Ovary (tissue), 9 donors: ENCODE data around the gene ROPN1L. TPM values are rescaled to one million over a fixed set of nuclear protein-coding genes. Genes with fewer than 3 reads are reported as not detected.

Experiments used
- DNase-seq, 5 donors: peaks; one replicate each; pipeline ENCODE4 v3.0.0-alpha.2; 2019 to 2020
- H3K27ac ChIP-seq, 2 donors: fragments of 200-600 bp; one replicate each; pipeline versions ENCODE4 v1.5.1 to v1.8.0; 2019 to 2022
- H3K27me3 ChIP-seq: fragments of 200-600 bp; one replicate; pipeline ENCODE4 v1.8.0; 2022
- H3K36me3 ChIP-seq: fragments of 200-600 bp; sonication (generic); one replicate; pipeline ENCODE4 v1.5.1; 2019
- H3K4me1 ChIP-seq: one replicate; pipeline ENCODE4 v1.8.1; 2013; ENCODE audit warnings: mild to moderate bottlenecking, moderate library complexity; ENCODE audit not compliant: insufficient read depth
- H3K4me3 ChIP-seq: fragments of 200-600 bp; sonication (generic); one replicate; pipeline ENCODE4 v1.5.1; 2017
- H3K9me3 ChIP-seq, 2 donors: fragments of 200-600 bp in 1 of 2; sonication (generic) in 1 of 2; one replicate each; pipeline versions ENCODE4 v1.5.1 to v1.8.1; 2013 to 2019; ENCODE audit warnings: mild to moderate bottlenecking in 1 of 2, moderate library complexity in 1 of 2
- CTCF ChIP-seq, 3 donors: fragments of 450-650 bp in 2 of 3; fragments of 200-600 bp in 1 of 3; IDR thresholded peaks; one replicate each; pipeline versions ENCODE4 v1.5.1 to v1.8.0; 2016 to 2022; ENCODE audit warnings: antibody characterized with exemption in 3 of 3, mild to moderate bottlenecking in 1 of 3
- EP300 ChIP-seq: sonication (generic); formaldehyde crosslinking; IDR thresholded peaks from one replicate; pipeline ENCODE4 v1.6.1; 2017; ENCODE audit warnings: antibody characterized with exemption
- POLR2A ChIP-seq: fragments of 450-650 bp; IDR thresholded peaks from one replicate; pipeline ENCODE4 v1.6.1; 2017; ENCODE audit warnings: antibody characterized with exemption, mild to moderate bottlenecking, moderate library complexity
- WGBS, 3 donors: extraction: QIAGEN DNeasy Blood & Tissue Kit in 1 of 3; methylation state at CpG; one replicate each; pipeline versions ENCODE4 v1.1.5 to v1.1.7; 2013 to 2017; 5-methylcytosine and 5-hydroxymethylcytosine counted together
- intact Hi-C, 4 donors: fragments of 100-400 bp; cut with DNase I; formaldehyde crosslinking; loops; one replicate each; pipeline versions ENCODE4 v1.11.0 to v1.15.1; 2022 to 2023
- polyA plus RNA-seq, 2 donors: library from polyadenylated mRNA; stranded (reverse); fragments of 200-250 nt in 1 of 2; fragments of 350-450 nt in 1 of 2; fragmentation: Illumina TruSeq in 1 of 2; extraction: RNeasy Lipid Tissue Mini Kit (QIAGEN cat#74804) in 1 of 2; gene quantifications; one replicate each; pipeline ENCODE4 v1.2.3, GENCODE V29; 2013 to 2014
- total RNA-seq, 7 donors: library from RNA; depleted of rRNA in 2 of 7; stranded (reverse); fragments of >200 nt in 2 of 7; fragmentation: NEBNext Ultra II Directional in 3 of 7; extraction: Animal tissue kit (Norgen Biotek cat#: 25700) in 3 of 7; gene quantifications; one replicate each; pipeline versions ENCODE4 v1.1.0 to v1.2.4, GENCODE V29; 2016 to 2023
- donor health status: DM: no; HTN: no; CAD: no; lungs with moderate emphysema.
- donor health status: DM: no; HTN: no; CAD: no.
- donor health status: Bipolar disorder and iron deficiency.
- donor health status: DM: yes; HTN: yes; CAD: no.
- donor health status: DM: no; HTN: no; CAD: no.
- donor health status: DM: yes; HTN: yes; CAD: no.

The ROPN1L gene
- total and polyA plus RNA-seq, 9 donors, result 0.30 to 51.9 (median 2.4) TPM; not detected in 3

DNA sequence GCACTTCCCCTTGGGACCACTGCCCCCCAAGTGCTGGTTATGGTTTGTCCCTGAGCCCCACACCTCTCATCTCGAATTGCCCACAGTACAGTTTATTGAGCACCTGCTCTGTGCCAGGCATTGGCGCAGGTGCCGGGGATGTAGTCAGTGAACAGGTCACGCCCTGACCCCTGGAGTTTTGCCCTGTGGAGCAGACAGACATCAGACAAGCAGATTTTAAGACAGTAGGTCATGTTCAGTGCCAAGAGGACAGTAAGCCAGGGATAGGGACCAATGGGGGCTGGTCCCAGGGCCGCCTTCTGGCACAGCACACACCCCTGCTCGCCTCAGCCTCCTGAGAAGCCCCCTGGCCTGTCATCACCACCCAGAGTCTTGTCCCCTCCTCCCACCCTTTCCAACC lies 21.9 kb downstream of the ROPN1L start:
- Histone ChIP-seq H3K4me3 (no peak overlapping the region), H3K9me3 (no peaks in the 10 kb centered on the region), H3K27me3 (no peaks in the 10 kb centered on the region), H3K27ac (no peak overlapping the region), H3K4me1 (no peaks in the 10 kb centered on the region), H3K36me3 (no peaks in the 10 kb centered on the region)
- intact Hi-C loops, result no loop called here
- 89 to 94% (median 91%) methylated on average over 6 of the region's 6 CpGs for WGBS, 3 donors
- TF ChIP-seq POLR2A, result no peak
- no peak for TF ChIP-seq EP300
- no peak for TF ChIP-seq CTCF (IDR thresholded peaks at IDR 0.05)
- DNase-seq, result no peak

DNA sequence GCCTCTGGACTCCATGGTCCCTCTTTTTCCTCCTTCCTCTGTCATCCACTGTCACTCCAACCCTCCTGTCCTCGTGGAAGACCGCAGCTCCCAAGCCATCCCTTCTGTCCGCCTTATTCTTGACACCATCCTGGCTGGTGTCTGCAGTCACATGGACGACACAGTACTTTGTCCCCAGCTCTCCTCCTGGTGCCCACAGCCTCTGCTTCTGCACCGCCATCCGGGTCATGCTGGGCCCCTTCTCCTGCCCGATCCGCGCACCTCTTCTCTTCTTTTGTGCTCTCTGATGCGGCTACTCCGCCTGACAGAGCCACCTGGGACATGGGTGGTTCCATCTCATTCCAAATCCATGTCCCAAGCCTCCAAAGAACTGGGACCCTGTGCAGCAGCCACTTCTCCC lies 22.5 kb downstream of the ROPN1L start:
- TF ChIP-seq POLR2A (no peak), CTCF (IDR thresholded peaks at IDR 0.05) (no peak), EP300 (no peak)
- H3K4me1 ChIP-seq, result no peaks in the 10 kb centered on the region
- no peak for DNase-seq
- no peaks in the 10 kb centered on the region for H3K36me3 ChIP-seq
- intact Hi-C loops, result no loop called here
- WGBS, 3 donors, result 90 to 93% (median 91%) methylated on average over 11 of the region's 11 CpGs
- no peak overlapping the region for H3K27ac ChIP-seq
- no peak overlapping the region for H3K4me3 ChIP-seq
- H3K27me3 ChIP-seq, result no peaks in the 10 kb centered on the region
- H3K9me3 ChIP-seq, result no peaks in the 10 kb centered on the region

DNA sequence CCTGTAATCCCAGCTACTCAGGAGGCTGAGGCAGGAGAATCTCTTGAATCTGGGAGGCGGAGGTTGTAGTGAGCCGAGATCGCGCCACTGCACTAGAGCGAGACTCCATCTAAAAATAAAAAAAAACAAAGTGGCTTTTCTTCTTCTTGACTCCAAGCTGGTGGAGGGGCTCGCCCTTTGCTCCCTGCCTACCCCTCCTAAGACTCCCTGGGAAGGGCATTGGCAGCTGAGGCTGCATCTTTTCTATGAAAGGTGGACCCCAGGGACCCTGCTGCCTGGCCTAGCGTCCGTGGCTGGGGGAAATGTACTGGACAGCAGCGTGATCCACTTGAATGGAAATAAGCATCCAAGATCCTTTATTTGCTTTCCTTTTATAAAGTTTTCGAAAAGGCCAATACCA lies 24.0 kb downstream of the ROPN1L start:
- H3K4me3 ChIP-seq, result no peak overlapping the region
- WGBS, 3 donors, result 95 to 96% (median 96%) methylated on average over 10 of the region's 10 CpGs
- H3K36me3 ChIP-seq, result no peaks in the 10 kb centered on the region
- DNase-seq, result no peak
- no peaks in the 10 kb centered on the region for H3K27me3 ChIP-seq
- intact Hi-C loops, result no loop called here
- no peaks in the 10 kb centered on the region for H3K4me1 ChIP-seq
- TF ChIP-seq EP300, result no peak
- TF ChIP-seq POLR2A, result no peak
- TF ChIP-seq CTCF (IDR thresholded peaks at IDR 0.05), result no peak
- no peaks in the 10 kb centered on the region for H3K9me3 ChIP-seq
- no peak overlapping the region for H3K27ac ChIP-seq

- Histone ChIP-seq H3K36me3 (no peaks in the 10 kb centered on the region), H3K27me3 (no peaks in the 10 kb centered on the region), H3K4me3 (no peak overlapping the region), H3K4me1 (no peaks in the 10 kb centered on the region), H3K9me3 (no peaks in the 10 kb centered on the region), H3K27ac (no peak overlapping the region)
- 91 to 95% (median 93%) methylated on average over 17 of the region's 17 CpGs for WGBS, 3 donors
- no peak for DNase-seq
- intact Hi-C loops, result no loop called here
- TF ChIP-seq POLR2A, result no peak
- no peak for TF ChIP-seq CTCF (IDR thresholded peaks at IDR 0.05)
- TF ChIP-seq EP300, result no peak
These were observed 24.9 kb downstream of the ROPN1L start for GRCh38 chr5:10466446-10467073.
